CD4-positive, alpha-beta T cell treated with Interleukin-6 at 100 ng/mL for 8 hours (primary cell): ENCODE data around the gene OPCML.

Source experiments
- DNase-seq: peaks from one replicate; pipeline ENCODE4 v3.0.0-alpha.2; 2020; ENCODE audit warnings: mixed read lengths, low spot score

The OPCML gene

DNA sequence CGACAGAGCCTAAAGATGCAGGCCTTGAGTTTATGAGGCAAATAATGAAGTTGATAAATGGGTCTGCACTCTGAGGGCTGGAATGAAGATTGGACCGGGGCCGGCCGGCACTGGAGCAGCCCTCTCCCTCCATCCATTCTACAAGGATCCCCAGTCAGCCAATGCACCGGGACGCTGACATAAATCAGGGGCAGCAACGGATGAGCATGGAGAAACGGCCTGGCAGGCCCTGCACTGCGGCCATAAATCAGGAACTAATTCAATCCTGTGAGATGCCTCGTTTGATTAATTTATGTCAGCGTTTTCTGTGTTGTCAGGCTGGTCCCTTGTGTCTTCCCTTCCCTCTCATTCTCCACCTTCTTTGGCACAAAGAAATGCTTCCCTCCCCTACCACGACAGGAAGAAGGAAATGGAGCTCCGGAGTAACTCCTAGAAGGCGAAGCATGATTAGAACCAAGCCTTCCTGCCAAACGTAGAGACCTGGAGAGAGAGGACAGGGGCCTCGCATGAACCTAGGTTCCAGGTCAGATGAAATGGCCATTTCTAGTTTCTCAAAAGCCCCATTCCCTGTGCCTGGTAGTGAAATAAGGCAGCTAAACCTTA is 358.4 kb downstream of the OPCML start:
- no peak for DNase-seq

DNA sequence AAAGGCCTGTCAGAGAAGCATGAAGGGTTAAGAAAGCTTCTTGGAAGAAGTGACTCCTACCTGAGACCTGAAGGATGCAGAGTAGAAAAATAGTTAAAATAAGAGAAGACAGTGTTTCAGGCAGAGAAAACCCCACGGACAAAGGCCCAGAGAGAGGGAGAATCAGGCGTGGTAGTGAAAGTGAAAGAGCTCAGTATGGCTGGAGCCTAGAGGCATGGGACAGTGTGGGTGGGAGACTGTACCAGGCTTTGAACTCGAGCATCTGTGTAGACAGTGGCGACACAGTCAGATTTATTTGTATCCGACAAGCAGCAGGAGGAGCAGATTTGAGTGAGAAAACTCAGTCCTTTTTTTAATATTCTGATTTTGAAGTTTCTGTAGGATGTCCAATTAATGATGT is 360.0 kb downstream of the OPCML start:
- DNase-seq, result no peak

DNA sequence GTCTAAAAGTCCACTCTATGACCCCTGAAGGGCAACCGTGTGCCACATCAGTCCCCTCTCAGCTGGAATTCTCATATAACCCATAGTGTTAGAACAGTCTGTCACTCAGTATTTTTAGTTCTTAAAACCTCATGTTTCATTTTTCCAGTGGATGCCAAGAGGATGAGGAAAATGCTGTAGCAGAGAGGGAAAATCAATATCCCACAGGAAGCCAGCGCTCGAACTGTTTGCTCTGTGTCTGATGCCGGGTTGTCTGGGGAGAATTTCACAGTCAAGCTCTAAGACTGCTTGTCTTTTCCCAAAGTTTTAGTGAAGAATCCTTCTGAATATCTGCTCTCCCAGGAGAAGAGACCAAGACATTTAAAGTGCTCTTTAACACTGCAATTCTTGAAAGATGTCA is 360.9 kb downstream of the OPCML start:
- no peak for DNase-seq

DNA sequence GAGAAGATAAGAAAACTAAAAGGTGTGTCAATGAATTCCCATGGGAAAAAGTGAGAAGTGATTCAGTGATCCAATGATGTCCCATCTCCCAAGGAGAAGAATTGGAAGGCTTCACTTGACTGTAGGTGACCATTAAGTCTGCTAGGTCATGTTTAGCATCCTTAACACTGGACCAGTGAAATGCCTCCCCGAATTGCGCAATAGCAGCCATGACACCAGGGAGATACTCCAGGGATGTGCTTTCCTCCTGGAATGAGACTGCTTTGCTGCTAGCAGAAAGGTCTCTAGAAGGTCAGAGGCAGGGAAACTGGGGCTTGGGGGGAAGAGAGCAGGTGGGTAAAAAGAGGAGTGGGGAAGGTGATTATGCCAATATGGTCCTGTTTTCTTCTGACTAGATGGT is 364.3 kb downstream of the OPCML start:
- no peak for DNase-seq

DNA sequence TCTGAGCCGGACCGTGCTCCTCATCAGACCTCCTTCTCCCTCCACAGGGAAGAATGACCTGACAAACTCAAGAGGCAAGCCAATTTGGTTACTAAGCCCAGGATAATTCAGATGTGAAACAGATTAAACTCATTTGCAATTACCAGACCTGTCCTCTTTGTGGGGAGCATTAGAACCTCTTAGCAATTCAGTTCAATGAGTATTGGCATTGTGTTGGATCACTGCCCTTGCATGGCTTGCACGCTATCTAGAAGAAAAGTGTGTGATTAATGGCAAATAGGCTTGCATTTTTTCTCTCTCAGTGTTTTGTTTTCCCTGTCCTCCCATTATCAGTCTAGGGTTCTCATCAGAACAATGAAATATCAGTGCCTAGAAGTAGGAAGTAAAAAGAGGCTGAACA is 365.6 kb downstream of the OPCML start:
- no peak for DNase-seq

DNA sequence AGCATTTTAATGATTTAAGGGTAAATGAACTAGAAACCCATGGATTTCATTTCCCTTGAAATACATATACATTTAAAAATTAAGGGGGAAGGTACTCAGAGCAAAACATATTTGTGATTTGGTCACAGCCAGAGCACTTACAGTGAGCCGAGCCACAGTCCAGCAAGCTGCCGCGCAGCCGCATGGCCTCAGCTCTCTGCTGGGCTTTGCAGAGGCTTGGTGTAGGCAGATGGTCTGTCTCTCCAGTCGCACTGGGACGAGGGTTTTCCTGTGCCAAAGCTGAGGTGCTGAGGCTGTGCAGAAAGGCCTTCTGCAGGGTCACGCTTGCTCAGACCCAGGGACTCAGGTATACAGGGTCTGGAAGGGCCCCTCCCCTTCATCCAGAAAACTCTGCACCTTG is 367.3 kb downstream of the OPCML start:
- DNase-seq, result no peak

DNA sequence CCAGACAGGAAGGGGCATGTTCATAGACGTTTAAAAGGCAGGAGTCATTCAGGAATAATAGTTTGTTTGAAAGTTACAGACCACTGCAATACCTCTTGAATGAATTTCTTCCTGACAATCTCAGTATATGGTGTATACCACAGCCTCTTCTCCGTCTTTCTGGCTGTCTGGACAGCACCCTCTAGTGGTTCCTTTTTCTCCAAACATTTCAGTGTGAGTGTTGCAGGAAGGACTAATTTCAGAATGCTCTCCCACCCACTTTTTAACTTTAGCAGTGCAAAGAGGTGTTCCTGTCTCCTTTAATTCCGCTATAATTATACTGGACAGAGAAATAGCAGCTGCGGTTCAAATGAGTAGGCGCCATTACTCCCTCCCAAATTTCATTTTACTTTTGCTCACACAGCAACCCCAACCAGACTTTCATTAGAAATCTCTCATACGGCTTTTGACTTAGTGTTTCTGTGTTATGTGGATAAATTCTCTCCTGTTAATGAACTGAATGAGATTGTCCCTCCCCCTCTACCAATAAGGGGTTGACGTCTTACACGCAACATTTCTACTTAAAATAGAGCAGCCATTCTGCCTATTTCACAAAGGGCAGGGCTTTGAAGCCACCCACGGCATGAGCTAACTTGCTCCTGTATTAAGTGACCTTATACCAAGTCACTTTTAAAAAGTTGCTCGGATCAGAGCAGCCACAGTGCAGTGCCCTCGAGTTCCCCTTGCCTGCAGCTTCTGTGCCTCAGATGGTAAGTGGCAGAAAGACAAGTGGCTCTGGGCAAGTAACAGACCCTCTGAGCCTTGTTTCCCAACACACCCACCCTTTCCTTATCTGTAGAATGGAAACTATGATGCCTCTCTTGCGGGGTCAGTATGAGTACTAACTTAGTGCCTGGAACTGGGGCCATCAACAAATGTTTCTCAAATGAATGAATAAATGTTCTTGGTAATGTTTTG is 368.6 kb downstream of the OPCML start:
- no peak for DNase-seq

DNA sequence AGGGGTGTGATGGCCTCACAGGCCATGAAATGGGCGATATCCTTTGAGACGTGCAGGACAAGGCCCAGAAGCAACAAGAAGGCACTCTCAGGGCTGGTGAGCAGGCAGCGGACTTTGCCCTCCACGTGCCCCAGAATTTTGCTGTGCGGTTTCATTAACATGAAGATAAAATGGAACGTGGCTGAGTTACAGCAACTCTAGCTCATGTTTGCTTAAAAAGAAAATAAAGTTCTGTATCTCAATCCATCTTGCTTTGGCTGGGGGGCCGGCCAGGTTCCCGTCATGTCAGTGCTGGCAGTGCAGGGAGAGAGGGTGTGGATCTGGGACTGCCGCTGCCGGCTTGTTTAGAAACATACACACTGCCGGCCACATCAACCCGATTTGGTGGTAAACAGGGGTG is 370.1 kb downstream of the OPCML start:
- DNase-seq, result no peak

DNA sequence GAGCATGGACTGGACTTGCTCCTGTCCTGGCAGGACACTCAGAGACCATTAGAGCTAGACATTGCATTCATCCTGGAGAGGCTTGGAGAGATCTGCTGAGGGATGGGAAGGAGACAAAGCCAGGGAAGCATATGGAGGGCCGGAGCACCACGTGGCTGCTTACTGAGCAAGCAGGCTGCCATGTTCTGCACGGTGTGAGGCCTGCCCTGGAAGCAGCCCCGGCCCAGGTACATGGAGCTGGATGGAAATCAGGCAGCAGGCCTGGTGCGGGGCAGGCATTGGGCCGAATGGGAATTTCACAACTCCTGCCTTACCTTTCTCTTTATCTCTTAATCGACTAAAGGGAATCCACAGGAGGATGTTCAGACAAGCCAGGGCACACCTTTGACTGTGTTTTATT is 371.5 kb downstream of the OPCML start:
- DNase-seq, result no peak

DNA sequence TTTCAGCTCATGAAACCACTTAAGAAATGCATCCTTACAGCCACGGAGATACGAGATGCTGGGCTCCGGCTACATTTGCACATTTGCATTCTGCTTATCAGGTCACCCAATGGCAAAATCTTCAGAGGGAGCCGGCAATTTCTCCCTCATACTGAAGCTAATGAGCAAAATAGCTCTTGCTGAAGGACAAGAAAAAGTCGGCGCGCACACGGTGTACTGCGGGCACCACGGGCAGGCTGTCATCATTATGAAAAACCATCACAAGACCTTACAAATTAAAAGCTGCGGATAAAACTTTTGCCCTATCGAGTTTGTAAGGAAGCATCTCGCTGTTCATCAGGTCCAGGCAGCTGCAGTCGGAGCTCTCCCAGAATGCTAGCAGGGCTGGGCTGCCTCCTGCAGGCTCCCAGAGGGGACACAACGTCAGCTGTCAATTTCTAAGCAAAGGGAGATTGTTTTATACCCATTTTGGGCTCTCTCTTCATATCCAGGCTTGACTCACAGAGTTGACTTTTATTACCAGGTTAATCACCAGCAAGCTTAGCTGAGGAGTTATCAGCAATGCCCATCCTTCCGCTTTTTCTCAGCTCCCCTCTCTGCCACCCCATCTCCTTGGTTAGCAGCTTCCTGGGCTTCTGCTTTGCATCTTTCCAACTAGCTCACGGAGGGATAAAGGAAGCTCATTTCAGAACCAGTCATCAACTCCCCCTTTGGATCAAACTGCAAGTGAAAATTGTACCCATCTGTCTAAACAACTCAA is 375.1 kb downstream of the OPCML start:
- DNase-seq, result no peak

DNA sequence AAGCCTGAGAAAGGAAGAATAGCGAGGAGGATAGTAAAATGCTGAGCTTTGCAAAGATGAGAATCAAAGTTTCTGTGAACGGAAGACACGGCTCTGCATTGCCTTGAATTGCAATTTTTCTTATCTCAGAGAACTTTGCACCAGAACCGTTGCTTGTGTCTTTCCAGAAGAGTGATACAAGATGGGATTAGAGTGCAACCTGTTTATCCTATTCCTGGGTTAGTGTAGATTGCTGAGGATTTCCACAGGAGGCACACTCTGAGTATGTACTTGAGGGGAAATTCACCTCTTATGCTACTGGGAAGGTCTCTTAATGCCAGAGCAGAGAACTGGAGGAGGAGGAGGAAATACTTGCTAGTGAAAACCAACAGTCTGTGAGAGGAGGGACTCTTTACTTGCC is 377.5 kb downstream of the OPCML start:
- no peak for DNase-seq

DNA sequence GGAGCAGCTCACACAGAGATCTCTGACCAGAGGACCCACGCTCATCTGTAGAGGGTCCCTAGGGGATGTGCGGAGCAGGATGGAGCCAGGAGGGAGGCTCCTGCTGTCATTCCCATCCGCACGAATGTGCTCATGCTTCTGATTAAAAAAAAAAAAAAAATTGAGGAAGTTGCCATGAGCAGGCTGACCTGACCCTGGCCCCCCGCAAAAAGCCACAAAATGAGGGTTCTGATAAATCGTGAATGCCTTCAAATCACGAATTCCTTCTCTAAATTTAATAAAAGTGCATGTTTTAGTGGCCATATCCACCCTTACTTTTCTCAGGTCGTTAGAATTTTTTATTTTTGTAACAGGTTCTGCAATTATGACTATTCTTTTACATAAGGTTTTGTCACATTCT is 378.2 kb downstream of the OPCML start:
- no peak for DNase-seq

DNA sequence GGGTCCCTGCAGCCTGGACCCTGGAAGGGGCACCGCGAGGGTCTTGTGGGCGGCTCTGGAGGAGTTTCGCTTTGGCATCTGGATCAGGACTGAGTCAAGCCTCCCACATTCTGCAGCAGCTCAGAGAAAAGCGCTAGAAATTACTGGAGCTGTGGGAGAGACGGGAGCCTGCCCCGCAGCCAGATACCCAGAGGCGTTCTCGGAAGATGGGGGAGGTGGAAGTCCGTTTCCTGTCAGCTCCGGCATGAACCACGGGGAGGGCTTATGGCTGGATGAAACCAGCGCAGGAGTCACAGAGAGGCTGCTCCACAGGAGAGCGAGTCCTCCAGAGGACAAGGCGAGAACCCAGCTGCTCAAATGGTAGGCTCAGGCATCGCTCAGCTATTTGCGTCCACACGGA is 379.3 kb downstream of the OPCML start:
- DNase-seq, result no peak

DNA sequence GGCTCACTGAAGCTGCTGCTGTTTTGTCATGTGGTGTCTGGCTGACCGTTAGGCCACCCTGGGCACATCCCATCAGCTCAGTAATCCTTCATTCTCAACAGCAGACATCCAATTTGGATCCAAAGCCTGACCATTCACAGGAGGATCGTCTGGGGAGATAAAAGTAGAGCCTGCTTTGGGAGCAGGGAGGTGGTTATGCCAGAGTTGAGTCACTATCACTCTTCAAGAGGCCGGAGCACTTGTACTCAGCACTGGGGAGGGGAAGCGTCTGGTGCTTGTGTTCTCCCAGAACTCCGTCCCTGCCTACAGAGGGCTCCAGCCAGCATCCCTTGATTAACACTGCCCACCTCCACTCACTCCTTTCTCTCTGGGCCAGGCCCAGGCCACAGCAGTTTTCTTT is 382.6 kb downstream of the OPCML start:
- no peak for DNase-seq

DNA sequence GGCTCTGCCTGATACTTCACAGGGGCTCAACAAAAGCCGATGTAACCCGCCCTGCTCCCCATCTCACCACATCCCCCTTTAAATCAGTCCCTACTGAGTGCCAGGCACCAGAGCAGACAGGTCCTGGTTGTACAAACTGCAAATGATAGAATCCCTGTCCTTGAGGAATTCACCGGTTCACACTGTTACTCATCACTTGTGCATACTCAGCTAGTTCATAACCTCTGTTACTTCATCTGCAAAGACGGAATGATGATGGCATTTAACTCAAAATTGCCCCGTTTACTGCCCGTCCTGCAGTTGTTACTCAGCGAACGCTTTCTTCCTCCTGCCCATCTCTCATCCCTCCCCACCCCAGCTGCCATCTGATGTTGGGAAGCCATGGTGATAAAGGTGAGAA is 384.7 kb downstream of the OPCML start:
- no peak for DNase-seq

DNA sequence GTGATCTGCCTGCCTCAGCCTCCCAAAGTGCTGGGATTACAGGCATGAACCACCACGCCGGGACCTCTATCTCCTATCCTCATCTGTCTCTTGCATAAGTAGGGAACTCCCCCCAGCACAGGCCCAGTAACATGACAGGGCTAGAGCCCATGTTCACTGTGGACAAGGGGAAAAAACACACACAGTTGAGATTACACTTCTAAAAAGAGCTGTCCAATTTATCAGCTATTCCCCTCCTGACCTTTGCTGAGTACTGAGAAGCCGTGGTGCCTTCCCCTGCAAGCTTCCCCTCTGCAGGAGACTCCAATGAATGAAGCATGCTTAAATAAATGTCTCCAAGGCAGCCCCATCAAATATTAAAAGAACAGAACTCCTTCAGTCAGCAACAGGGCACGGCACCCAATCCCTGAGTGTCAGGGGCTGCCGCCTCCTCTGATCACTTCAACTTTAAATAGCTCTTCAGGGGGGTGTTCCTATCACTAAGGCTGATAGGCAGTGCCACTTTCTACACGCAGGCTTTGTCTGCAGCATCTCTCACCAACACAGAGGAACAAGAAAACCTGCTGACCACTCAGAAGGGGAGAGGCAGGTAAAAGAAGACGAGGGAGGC is 385.5 kb downstream of the OPCML start:
- no peak for DNase-seq

DNA sequence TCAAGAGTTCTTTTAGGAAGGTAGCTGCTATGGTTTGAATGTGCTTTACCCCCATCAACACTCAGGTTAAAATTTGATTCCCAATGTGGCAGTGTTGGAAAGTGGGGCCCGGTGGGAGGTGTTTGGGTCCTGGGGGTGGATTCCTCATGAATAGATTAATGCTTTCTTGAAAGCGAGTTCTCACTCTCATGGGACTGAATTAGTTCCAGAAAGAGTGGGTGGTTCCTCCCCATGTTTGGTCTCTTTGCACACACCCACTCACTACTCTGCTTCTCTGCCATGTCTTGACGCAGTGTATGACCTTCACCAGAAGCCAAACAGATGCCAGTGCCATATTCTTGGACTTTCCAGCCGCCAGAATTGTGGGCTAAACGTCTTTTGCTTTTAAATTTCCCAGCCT is 394.4 kb downstream of the OPCML start:
- no peak for DNase-seq

DNA sequence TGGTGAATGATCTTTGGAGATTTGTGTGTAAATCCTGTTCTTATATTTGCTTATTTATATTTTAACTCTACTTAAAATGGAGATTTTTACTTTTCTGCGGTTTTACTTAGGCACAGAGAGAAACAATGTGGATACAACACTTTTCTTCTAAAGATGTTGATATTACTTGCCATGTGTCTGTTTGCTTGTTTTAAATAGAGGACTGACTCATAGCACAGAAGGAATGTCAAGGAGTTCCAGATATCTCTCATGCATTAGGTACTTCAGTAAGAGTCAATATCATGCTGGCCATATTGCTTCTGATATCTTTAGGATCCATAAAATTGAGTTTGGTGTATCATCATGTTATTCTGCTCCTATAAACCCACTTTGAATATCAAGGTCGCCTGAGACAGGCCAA is 395.0 kb downstream of the OPCML start:
- no peak for DNase-seq

DNA sequence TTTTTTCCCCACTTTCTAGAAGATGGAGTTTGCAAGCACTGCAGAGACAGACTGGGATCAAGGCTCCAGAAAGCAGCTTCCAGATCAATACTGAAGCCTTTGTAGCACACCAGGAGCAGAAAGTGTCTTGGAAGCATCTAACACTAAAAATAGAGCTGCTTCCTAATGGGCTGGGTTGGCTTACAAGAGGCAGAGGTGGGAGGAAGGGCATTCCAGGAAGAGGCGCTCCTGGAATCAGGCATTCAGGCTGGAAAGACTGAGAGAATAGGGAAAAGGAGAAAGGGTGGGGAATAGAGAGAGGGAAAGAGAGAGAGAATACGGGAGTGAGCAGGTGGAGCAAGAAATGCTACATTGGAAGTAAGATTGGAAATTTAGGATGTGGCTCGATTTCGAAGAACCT is 395.9 kb downstream of the OPCML start:
- DNase-seq, result no peak

DNA sequence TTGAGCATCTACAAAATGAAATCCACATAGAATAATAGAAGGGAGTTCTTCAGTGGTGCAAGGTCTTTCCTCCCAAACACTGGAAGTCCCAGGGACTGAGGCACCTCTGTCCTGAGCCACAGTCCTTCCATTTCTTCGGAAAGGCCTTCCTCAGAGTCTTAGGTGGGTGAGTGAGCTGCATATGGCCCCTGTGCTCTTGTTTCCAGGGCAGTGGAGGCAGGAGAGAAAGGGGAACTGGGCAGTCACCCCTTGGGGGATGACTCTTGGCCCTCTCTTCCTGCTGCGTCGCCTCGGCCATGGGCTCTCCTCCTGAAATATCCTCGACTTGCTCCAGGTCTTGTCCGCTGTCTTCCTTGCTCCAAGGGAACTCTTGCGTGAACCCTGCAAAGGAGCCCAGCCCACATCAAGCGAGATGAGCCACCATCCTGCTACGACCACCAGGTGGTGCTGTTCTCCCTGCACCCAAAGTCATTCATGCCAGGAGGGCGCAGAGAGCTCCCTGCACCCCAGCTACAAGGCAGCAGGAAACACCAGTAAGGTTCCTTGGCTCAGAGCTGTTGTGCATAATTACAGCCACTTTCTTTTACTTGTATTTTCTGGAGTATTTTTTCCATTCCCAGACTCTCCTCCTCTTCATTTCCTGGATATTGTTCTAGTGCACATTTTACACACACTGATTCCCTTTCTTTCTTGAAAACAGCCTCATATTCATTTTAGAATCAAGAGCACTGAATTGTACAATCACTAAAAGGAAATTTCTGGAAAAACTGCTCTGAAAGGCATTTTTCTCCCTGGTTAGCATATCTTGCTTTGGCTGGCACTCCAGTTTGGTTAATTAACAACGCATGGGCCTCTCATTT is 397.8 kb downstream of the OPCML start:
- DNase-seq, result no peak

DNA sequence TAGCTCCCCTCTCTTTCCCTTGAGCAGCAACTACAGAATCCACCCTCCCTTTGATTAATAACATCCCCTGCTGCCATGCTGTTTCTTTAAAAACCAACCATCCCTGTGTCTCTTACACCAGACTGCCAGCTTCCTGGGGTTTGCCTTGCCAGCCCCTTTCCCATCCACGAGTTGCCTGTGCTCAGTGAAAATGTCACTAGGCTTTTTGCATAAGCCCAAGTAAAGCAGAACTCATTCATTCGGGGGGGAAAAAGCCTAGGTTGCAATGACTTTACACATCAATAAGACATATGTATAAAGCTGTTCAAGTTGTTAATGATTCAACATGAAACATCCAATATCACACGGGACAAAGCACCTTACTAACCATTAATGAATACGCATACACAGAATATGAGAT is 398.7 kb downstream of the OPCML start:
- DNase-seq, result no peak

DNA sequence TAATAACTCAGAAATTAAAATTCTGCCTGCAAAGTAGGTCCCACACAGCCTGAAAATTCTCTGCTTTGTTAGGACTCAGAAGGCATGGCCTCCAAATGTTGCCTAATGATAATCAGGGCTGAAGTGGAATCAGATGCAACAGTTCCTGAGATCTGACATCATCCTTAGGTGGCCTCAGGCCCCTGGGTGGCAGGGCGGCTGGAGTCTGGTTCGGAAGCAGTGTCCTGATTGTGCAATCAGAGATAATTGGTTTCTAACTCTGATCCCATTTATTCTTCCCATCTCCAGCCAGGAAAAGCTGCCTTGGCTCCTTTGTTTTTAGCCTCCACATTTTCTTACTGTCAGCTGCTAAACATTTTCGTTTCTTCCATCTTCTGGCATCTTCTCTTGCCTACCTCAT is 399.3 kb downstream of the OPCML start:
- no peak for DNase-seq
